Measurements from ENCODE around the gene PKD2.

PKD2 gene

DNA sequence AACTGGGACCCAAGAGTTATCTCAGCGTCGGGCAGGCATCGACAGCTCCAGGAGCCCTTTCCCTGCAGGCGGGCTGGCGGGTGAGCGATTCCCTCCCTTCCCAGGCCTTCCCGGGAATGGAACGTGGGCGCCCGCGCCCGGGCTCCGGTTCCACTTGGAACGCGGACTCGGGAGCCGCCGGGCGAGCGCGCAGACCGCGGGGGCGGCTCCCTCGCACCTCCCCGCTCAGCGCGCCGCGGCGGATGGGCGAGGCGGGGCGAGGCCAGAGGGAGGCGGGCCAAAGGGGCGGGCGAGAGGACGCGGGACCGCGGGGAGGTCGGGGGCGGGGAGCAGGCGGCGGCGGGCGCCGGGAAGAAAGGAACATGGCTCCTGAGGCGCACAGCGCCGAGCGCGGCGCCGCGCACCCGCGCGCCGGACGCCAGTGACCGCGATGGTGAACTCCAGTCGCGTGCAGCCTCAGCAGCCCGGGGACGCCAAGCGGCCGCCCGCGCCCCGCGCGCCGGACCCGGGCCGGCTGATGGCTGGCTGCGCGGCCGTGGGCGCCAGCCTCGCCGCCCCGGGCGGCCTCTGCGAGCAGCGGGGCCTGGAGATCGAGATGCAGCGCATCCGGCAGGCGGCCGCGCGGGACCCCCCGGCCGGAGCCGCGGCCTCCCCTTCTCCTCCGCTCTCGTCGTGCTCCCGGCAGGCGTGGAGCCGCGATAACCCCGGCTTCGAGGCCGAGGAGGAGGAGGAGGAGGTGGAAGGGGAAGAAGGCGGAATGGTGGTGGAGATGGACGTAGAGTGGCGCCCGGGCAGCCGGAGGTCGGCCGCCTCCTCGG lies at the start of gene PKD2:
PKD2 (plus strand) TSS at position 332 of the 818 bp plus-strand sequence; CDS start at position 431, 99 bp downstream.
- peak; percentile 50 for DNase-seq (ENCODE audit: extremely low read depth, low read depth)
- TF ChIP-seq, protein P1, sequence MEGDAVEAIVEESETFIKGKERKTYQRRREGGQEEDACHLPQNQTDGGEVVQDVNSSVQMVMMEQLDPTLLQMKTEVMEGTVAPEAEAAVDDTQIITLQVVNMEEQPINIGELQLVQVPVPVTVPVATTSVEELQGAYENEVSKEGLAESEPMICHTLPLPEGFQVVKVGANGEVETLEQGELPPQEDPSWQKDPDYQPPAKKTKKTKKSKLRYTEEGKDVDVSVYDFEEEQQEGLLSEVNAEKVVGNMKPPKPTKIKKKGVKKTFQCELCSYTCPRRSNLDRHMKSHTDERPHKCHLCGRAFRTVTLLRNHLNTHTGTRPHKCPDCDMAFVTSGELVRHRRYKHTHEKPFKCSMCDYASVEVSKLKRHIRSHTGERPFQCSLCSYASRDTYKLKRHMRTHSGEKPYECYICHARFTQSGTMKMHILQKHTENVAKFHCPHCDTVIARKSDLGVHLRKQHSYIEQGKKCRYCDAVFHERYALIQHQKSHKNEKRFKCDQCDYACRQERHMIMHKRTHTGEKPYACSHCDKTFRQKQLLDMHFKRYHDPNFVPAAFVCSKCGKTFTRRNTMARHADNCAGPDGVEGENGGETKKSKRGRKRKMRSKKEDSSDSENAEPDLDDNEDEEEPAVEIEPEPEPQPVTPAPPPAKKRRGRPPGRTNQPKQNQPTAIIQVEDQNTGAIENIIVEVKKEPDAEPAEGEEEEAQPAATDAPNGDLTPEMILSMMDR (IDR thresholded peaks at IDR 0.05; ENCODE audit: low read depth, low read length) = no peak

DNA sequence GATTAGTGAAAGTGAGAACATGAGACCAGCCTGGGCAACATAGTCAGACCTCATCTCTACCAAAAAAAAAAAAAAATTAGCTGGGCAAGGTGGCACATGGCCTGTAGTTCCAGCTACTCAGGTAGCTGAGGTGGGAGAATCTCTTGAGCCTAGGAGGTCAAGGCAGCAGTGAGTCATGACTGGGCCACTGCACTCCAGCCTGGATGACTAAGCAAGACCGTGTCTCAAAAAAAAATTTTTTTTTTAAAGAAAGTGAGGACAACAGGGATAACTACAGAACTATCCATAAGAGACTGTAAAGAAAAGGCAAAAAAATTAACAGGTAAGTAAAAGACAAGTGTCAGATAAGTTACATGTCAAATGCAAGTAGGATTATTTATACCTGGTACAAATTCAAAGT lies 45.4 kb upstream of the PKD2 start:
- DNase-seq (ENCODE audit: extremely low read depth, low read depth) = no peak
- TF ChIP-seq, protein P1 (IDR thresholded peaks at IDR 0.05; ENCODE audit: low read depth, low read length) = no peak

DNA sequence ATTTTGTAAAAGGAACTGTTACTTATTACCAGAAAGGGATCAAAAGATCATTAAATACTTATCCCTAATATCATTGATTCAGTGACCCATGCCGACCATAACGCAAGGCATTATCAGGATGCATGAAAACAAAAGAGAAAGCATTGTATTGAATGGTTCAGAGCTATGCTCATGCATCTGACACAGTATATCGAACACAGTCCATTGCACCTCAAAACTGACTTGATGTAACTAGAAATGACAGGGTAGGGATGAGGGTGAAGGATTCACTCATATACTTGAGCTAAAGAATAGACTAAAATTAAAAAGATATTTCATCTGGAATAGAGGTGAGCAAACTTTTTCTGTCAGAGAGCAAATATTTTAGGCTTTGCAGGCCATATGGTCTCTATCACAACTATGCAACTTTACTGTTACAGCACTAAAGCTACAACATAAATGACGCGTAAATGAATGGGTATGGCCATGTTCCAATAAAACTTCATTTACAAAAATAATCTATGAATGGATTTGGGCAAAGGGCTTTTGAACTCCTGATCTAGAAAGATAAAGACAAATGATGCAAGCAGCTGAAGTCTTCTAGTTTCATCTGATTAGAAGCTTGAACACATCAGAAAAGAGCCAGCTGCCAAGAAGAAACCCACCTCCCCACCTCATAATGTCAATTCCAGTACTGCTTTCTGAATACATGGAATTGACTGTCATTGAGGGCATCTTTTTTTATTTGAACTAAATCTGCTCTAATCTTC lies 44.9 kb upstream of the PKD2 start:
- no peak for DNase-seq (ENCODE audit: extremely low read depth, low read depth)
- TF ChIP-seq, protein P1 (IDR thresholded peaks at IDR 0.05; ENCODE audit: low read depth, low read length) = no peak

DNA sequence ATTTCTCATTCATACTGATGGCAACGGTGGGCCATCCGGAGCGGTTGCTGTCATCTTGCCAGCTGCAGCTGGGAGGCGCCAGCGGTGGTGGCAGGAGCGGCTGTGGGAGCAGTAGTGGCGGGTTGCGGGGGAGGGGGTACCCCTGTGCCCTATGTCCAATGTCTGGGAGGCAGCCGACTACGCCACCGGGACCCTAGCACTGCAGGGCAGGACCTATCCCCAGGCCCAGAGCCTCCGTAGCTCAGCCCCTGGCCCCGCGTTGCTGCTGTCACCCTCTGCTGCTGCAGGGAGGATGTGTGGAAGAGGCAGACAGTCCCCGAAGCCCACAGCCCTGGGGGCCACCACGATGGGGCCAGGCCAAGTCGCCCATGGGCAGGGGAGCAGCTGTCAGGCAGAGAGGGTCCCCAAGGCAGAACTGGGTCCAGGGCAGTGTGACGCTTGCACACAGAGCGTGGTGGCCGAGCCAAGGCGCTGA lies 41.9 kb upstream of the PKD2 start:
- TF ChIP-seq, protein P1 (IDR thresholded peaks at IDR 0.05; ENCODE audit: low read depth, low read length) = no peak
- DNase-seq (ENCODE audit: extremely low read depth, low read depth) = no peak

DNA sequence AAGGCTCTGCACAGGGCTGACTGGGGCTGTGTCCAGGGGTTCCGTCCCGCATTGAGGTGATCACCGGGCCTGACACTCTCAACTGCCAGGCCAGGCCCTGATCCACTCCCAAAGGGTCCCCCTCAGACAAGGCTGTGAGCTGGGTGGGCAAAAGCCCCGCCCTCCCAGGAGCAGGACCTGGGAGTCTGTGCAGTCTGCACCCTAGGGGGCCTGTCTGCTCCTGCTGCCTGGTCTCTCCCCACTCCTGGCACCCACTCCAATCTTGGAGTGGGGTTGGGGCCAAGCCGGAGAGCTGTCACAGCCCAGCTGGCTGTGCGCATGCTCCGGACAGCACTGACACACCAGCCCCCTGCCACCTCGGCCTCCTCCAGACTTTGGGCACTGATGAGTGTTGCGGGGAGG lies 41.3 kb upstream of the PKD2 start:
- no peak for DNase-seq (ENCODE audit: extremely low read depth, low read depth)
- TF ChIP-seq, protein P1 (IDR thresholded peaks at IDR 0.05; ENCODE audit: low read depth, low read length) = no peak

DNA sequence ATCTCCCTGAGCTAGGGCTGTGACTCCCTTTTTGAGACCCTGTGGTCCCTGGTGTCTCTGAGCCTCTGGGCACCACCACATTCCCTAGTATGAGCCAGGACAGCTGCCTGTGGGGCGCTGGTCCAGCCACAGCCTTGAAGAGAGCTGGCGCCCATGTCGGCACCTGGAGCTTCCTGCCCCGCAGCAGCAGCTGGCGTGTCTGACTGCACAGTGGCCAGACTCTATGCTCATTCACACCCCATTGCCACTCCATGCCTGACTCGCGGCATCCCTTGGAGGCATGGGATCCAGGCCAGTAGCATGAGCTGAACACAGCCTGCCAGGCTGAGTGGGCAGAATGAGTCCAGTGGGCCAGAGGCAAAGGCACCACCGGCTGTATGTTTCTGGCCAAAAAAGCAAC lies 40.2 kb upstream of the PKD2 start:
- TF ChIP-seq, protein P1 (IDR thresholded peaks at IDR 0.05; ENCODE audit: low read depth, low read length) = no peak
- DNase-seq (ENCODE audit: extremely low read depth, low read depth) = no peak

DNA sequence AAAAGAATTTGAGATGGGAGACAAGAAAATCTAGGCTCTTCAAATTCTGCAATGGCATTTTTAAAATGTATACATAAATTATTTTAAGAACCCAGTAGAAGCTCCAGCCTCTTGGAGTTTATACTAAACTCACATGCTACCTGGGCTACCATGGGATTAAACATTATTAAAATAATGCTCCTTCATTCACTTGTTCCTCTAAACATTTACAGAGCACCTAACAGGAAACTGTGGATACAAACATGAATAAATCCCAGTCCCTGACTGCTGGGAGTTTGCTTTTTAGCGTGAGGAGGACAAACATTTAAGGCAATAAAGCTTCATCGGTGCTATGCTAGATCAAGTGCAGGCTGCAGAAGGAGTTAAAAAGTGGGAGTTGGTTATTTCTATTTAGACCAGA lies 37.3 kb upstream of the PKD2 start:
- no peak for DNase-seq (ENCODE audit: extremely low read depth, low read depth)
- TF ChIP-seq, protein P1 (IDR thresholded peaks at IDR 0.05; ENCODE audit: low read depth, low read length) = no peak

Measured in AG09319 (cell line).